Measurements from ENCODE around the gene FRS3.

DNA sequence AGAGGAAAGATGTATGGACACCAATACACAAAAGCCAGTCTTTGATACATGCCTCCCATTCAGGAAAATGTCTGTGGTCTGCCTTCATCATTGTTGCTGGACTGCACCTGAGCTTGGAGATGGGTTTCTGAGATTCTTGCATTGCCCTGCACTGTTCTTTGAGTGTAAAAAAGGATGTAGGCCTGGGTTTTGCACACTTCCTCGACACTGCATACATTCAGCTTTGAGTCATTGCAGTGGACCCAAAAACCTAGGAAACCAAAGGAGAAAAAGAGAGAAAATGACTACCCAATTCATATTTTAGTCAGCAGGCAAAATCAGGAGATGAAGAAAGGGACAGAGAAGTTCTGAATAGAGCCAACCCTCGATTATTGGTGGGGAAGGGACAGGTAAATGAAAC is 16.8 kb upstream of the FRS3 start:
- TF ChIP-seq CEBPB (IDR thresholded peaks at IDR 0.05; ENCODE audit: low read depth) (no peak), RAD21 (IDR thresholded peaks at IDR 0.05; ENCODE audit: low read depth) (no peak), POLR2A (IDR thresholded peaks at IDR 0.05; ENCODE audit: borderline replicate concordance, extremely low read depth, insufficient read depth, insufficient read length) (no peak), EZH2 (IDR thresholded peaks at IDR 0.05) (no peak), FOSL1 (IDR thresholded peaks at IDR 0.05; ENCODE audit: low read depth) (no peak), JUND (IDR thresholded peaks at IDR 0.05) (no peak), EGR1 (IDR thresholded peaks at IDR 0.05; ENCODE audit: low read depth) (no peak), POLR2AphosphoS5 (IDR thresholded peaks at IDR 0.05; ENCODE audit: low read depth, low read length) (no peak), SIN3A (IDR thresholded peaks at IDR 0.05; ENCODE audit: low read depth) (no peak), SP1 (IDR thresholded peaks at IDR 0.05; ENCODE audit: low read depth) (no peak), EZH2phosphoT487 (IDR thresholded peaks at IDR 0.05; ENCODE audit: borderline replicate concordance) (no peak)
- TF ChIP-seq, protein P1, sequence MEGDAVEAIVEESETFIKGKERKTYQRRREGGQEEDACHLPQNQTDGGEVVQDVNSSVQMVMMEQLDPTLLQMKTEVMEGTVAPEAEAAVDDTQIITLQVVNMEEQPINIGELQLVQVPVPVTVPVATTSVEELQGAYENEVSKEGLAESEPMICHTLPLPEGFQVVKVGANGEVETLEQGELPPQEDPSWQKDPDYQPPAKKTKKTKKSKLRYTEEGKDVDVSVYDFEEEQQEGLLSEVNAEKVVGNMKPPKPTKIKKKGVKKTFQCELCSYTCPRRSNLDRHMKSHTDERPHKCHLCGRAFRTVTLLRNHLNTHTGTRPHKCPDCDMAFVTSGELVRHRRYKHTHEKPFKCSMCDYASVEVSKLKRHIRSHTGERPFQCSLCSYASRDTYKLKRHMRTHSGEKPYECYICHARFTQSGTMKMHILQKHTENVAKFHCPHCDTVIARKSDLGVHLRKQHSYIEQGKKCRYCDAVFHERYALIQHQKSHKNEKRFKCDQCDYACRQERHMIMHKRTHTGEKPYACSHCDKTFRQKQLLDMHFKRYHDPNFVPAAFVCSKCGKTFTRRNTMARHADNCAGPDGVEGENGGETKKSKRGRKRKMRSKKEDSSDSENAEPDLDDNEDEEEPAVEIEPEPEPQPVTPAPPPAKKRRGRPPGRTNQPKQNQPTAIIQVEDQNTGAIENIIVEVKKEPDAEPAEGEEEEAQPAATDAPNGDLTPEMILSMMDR (IDR thresholded peaks at IDR 0.05 in 2 of 3, conservative IDR thresholded peaks at IDR 0.05 in 1 of 3; ENCODE audit: borderline replicate concordance in 1 of 3, insufficient read depth in 1 of 3, low read depth in 2 of 3, low read length in 2 of 3), result no peak
- TF ChIP-seq, protein P2, sequence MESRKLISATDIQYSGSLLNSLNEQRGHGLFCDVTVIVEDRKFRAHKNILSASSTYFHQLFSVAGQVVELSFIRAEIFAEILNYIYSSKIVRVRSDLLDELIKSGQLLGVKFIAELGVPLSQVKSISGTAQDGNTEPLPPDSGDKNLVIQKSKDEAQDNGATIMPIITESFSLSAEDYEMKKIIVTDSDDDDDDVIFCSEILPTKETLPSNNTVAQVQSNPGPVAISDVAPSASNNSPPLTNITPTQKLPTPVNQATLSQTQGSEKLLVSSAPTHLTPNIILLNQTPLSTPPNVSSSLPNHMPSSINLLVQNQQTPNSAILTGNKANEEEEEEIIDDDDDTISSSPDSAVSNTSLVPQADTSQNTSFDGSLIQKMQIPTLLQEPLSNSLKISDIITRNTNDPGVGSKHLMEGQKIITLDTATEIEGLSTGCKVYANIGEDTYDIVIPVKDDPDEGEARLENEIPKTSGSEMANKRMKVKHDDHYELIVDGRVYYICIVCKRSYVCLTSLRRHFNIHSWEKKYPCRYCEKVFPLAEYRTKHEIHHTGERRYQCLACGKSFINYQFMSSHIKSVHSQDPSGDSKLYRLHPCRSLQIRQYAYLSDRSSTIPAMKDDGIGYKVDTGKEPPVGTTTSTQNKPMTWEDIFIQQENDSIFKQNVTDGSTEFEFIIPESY (IDR thresholded peaks at IDR 0.05; ENCODE audit: extremely low read depth, insufficient replicate concordance, low read length), result no peak
- TF ChIP-seq, protein P3, sequence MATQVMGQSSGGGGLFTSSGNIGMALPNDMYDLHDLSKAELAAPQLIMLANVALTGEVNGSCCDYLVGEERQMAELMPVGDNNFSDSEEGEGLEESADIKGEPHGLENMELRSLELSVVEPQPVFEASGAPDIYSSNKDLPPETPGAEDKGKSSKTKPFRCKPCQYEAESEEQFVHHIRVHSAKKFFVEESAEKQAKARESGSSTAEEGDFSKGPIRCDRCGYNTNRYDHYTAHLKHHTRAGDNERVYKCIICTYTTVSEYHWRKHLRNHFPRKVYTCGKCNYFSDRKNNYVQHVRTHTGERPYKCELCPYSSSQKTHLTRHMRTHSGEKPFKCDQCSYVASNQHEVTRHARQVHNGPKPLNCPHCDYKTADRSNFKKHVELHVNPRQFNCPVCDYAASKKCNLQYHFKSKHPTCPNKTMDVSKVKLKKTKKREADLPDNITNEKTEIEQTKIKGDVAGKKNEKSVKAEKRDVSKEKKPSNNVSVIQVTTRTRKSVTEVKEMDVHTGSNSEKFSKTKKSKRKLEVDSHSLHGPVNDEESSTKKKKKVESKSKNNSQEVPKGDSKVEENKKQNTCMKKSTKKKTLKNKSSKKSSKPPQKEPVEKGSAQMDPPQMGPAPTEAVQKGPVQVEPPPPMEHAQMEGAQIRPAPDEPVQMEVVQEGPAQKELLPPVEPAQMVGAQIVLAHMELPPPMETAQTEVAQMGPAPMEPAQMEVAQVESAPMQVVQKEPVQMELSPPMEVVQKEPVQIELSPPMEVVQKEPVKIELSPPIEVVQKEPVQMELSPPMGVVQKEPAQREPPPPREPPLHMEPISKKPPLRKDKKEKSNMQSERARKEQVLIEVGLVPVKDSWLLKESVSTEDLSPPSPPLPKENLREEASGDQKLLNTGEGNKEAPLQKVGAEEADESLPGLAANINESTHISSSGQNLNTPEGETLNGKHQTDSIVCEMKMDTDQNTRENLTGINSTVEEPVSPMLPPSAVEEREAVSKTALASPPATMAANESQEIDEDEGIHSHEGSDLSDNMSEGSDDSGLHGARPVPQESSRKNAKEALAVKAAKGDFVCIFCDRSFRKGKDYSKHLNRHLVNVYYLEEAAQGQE (IDR thresholded peaks at IDR 0.05; ENCODE audit: low read depth), result no peak
